A673 (cell line): Measurements from ENCODE around the gene FXN.

Experiments
- EZH2 ChIP-seq: fragments of 200-600 bp; sonication (generic); IDR thresholded peaks from 2 replicates; pipeline ENCODE4 v1.6.1; 2017; ENCODE audit warnings: borderline replicate concordance, low read depth, mild to moderate bottlenecking, mixed read lengths, antibody characterized with exemption, low read length; ENCODE audit not compliant: poor library complexity, severe bottlenecking
- TF ChIP-seq, protein P1 (sequence below): fragments of 300-800, 200-600 bp; sonication (generic); conservative IDR thresholded peaks from 2 replicates; pipeline ENCODE4 v1.5.1; 2017; ENCODE audit warnings: low read depth, mild to moderate bottlenecking, antibody characterized with exemption, low read length, moderate library complexity, mixed read lengths

DNA sequence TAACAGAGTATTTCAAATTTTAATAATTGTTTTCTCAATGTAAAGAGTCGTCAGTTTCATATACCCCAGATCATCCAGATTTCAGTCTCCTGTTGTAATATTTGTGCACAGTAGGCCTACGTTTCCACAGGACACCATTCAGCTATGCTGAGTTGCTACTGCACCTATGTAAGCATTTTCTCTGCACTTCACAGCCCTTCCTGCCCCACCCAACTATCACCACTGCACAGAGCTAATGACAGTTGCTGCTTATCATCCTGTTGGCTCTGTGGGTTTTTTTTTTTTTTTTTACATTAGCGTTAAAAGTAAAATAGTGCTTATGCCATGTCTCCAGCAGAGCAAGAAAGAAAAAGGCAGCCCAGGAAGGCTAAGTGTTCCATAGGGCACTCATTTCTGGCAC is 15.7 kb upstream of the FXN start:
- TF ChIP-seq, protein P1, sequence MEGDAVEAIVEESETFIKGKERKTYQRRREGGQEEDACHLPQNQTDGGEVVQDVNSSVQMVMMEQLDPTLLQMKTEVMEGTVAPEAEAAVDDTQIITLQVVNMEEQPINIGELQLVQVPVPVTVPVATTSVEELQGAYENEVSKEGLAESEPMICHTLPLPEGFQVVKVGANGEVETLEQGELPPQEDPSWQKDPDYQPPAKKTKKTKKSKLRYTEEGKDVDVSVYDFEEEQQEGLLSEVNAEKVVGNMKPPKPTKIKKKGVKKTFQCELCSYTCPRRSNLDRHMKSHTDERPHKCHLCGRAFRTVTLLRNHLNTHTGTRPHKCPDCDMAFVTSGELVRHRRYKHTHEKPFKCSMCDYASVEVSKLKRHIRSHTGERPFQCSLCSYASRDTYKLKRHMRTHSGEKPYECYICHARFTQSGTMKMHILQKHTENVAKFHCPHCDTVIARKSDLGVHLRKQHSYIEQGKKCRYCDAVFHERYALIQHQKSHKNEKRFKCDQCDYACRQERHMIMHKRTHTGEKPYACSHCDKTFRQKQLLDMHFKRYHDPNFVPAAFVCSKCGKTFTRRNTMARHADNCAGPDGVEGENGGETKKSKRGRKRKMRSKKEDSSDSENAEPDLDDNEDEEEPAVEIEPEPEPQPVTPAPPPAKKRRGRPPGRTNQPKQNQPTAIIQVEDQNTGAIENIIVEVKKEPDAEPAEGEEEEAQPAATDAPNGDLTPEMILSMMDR, result no peak
- no peak for TF ChIP-seq EZH2
